Naive thymus-derived CD8-positive, alpha-beta T cell (primary cell): Measurements from ENCODE around the gene XRCC1. TPM values are rescaled to one million over a fixed set of nuclear protein-coding genes. Genes with fewer than 3 reads are reported as not detected.

Experiments
- ATAC-seq, 2 donors: fragments of 150-1000 bp; cut with Tn5 transposase in 1 of 2; sonication (Bioruptor Pico), chemical (Tn5 transposase) in 1 of 2; 1 replicate in 1 of 2; 2 replicates in 1 of 2; pipeline ENCODE4 v1.10.0; 2021; ENCODE audit warnings: mild to moderate bottlenecking in 2 of 2, moderate library complexity in 2 of 2
- POLR2A ChIA-PET: fragments of 350-600 bp; sonication (Branson Sonifier 250); formaldehyde crosslinking; loops from one replicate; lab custom pipeline; 2021; ENCODE audit warnings: antibody characterized with exemption; lab: Charles Lee
- DNase-seq, 10 donors: peaks; one replicate each; pipeline versions ENCODE4 v3.0.0 to v3.0.0-alpha.2; 2020 to 2022
- H3K27ac Mint-ChIP-seq, 10 donors: one replicate each; pipeline ENCODE4 v1.8.0; 2020 to 2022; ENCODE audit warnings: mild to moderate bottlenecking in 10 of 10, mixed read lengths in 10 of 10, moderate library complexity in 4 of 10, inconsistent platforms in 1 of 10
- H3K27me3 Mint-ChIP-seq, 5 donors: one replicate each; pipeline ENCODE4 v1.8.0; 2021 to 2022; ENCODE audit warnings: mixed read lengths in 5 of 5
- H3K36me3 Mint-ChIP-seq, 3 donors: one replicate each; pipeline ENCODE4 v1.8.0; 2020 to 2022; ENCODE audit warnings: mixed read lengths in 3 of 3, mild to moderate bottlenecking in 2 of 3, inconsistent platforms in 1 of 3
- H3K4me1 Mint-ChIP-seq, 4 donors: one replicate each; pipeline ENCODE4 v1.8.0; 2021 to 2022; ENCODE audit warnings: mixed read lengths in 4 of 4
- H3K4me3 Mint-ChIP-seq, 10 donors: one replicate each; pipeline ENCODE4 v1.8.0; 2020 to 2022; ENCODE audit warnings: mild to moderate bottlenecking in 10 of 10, mixed read lengths in 10 of 10, moderate library complexity in 6 of 10, inconsistent platforms in 1 of 10
- H3K9me3 Mint-ChIP-seq, 9 donors: one replicate each; pipeline ENCODE4 v1.8.0; 2020 to 2022; ENCODE audit warnings: mixed read lengths in 9 of 9, mild to moderate bottlenecking in 3 of 9, inconsistent platforms in 1 of 9, moderate library complexity in 1 of 9
- polyA plus RNA-seq, 3 donors: library from polyadenylated mRNA; unstranded; fragments of 300-500 nt; fragmentation: Illumina TruSeq; gene quantifications; one replicate each; pipeline ENCODE4 v1.2.3, GENCODE V29; 2021
- total RNA-seq, 8 experiments: library from RNA in 2 of 8; stranded (reverse) in 2 of 8; gene quantifications; one replicate each; pipeline ENCODE4 v1.2.3 and lab custom pipeline; 2021 to 2026

The XRCC1 gene
- total and polyA plus RNA-seq, 5 experiments from 2014 or later, result 16.8 to 39.0 (median 34.6) TPM

DNA sequence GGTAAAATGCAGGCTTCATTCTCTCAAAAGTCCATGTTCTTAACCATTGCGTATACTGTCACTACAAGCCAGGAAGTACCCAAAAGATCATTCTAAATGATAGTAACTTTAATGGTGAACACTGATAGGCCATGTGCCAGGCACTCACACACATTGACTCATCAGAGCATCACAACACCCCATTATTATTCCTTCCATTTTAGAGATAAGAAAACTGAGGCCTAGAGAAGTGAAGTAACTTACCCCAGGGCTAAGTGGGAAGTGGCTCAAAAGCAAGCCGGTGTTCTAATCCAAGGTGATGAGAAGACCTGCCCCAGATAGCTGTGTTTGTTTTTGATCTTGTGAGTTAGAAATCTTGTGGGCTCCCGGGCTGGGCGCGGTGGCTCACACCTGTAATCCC is 69.4 kb downstream of the XRCC1 start:
- no peaks in the 10 kb centered on the region for H3K9me3 Mint-ChIP-seq
- ATAC-seq (no peak), DNase-seq (no peak)
- POLR2A ChIA-PET, result interaction anchor here (2.6 to 2.7 kb wide), 2 partner anchors 41 to 59 kb away, joined by 12 to 70 read pairs; partner anchors contain the start of gene LYPD3
- peaks cover 0 to 40% (median 3%) of the 10 kb centered on the region in 3 donors for H3K36me3 Mint-ChIP-seq
- peaks cover 15 to 35% (median 26%) of the 10 kb centered on the region in 4 donors for H3K4me1 Mint-ChIP-seq
- no peaks in the 10 kb centered on the region for H3K27me3 Mint-ChIP-seq
- peak overlapping the region; percentile 11 to 95 (median 82) for H3K27ac Mint-ChIP-seq
- peak overlapping the region; percentile 22 to 75 (median 49) for H3K4me3 Mint-ChIP-seq

GRCh38 chr19:43505186-43505456 is 70.2 kb downstream of the XRCC1 start:
- Mint-ChIP-seq H3K36me3 (peaks cover 0 to 36% (median 0%) of the 10 kb centered on the region in 3 donors), H3K27ac (peak overlapping the region; percentile 27 to 95 (median 90)), H3K9me3 (no peaks in the 10 kb centered on the region), H3K4me3 (peak overlapping the region; percentile 30 to 93 (median 62)), H3K27me3 (no peaks in the 10 kb centered on the region), H3K4me1 (peaks cover 18 to 39% (median 30%) of the 10 kb centered on the region in 4 donors)
- POLR2A ChIA-PET, result interaction anchor here (0.6 to 2.7 kb wide), 8 partner anchors 26 to 1578 kb away, joined by 4 to 70 read pairs (median 13); partner anchors contain the start of genes LYPD3 and ZNF575
- no peak for DNase-seq
- no peak for ATAC-seq

DNA sequence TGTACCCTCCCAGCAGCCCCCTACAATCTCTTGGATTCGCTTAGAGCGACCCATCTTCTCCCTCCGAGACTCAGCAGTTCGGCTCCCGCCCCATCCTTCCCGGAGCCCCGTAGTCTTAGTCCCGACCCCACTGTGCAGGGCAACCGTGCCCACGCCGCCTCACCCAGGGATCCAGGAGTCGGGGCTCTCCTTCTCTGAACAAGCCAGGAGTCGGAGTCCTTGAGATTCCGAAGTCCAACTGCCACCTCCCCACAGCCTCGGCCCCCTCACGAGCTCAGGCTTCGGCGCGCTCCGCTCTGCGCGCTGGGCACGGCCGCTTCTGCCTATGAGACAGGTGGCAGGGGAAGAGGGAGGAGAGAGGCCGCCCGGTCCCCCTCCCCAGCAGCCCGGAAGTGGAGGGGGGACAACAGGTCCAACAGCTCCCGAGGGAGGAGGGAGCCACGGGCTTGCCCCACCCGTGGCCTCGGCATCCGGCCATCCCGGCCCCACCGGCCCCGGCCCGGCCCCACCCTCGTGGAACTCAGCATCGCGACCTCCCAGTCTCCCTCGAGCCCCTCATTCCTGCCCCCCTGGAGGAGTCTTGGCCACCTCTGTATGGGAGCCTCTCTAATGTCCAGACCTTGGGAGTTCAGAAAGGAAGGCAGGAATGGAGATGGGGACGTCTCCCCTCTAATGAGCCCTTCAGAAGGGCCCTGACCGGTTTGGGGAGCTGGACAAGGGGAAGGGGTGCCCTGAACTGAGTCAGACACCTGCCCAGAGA is 70.7 kb downstream of the XRCC1 start, which contains the start of gene PHLDB3:
Gene PHLDB3, minus strand, starts transcription at position 321 of the 760 bp plus-strand sequence. CDS start 628 bp downstream, outside the sequence.
- Mint-ChIP-seq H3K27ac (peak within 1 kb of the TSS; percentile 84 to 99 (median 97)), H3K9me3 (no peaks in the 10 kb centered on the region), H3K27me3 (no peaks in the 10 kb centered on the region), H3K4me1 (peaks cover 18 to 39% (median 30%) of the 10 kb centered on the region in 4 donors), H3K4me3 (peak within 1 kb of the TSS; percentile 86 to 99 (median 96)), H3K36me3 (peaks cover 0 to 33% (median 0%) of the 10 kb centered on the region in 3 donors)
- peak in 4 of 10 donors; percentile 31 to 77 (median 38) for DNase-seq
- POLR2A ChIA-PET, result interaction anchor here (0.7 to 2.7 kb wide), 13 partner anchors 9 to 72 kb away, joined by 3 to 70 read pairs (median 5); partner anchors contain the start of genes LYPD3 and ZNF575
- peak; percentile 44 to 60 for ATAC-seq

- peaks cover 18 to 44% (median 34%) of the 10 kb centered on the region in 4 donors for H3K4me1 Mint-ChIP-seq
- peak overlapping the region; percentile 86 to 99 (median 96) for H3K4me3 Mint-ChIP-seq
- H3K9me3 Mint-ChIP-seq, result no peaks in the 10 kb centered on the region
- peak; percentile 95 to 100 (median 98) for DNase-seq
- peak; percentile 89 to 91 for ATAC-seq
- H3K27me3 Mint-ChIP-seq, result no peaks in the 10 kb centered on the region
- POLR2A ChIA-PET, result interaction anchor here (0.7 to 2.7 kb wide), 12 partner anchors 10 to 72 kb away, joined by 3 to 70 read pairs (median 6); partner anchors contain the start of genes LYPD3 and ZNF575
- peak overlapping the region; percentile 84 to 99 (median 97) for H3K27ac Mint-ChIP-seq
- H3K36me3 Mint-ChIP-seq, result peaks cover 0 to 38% (median 0%) of the 10 kb centered on the region in 3 donors
These were observed 71.6 kb downstream of the XRCC1 start for GRCh38 chr19:43503501-43504425.

DNA sequence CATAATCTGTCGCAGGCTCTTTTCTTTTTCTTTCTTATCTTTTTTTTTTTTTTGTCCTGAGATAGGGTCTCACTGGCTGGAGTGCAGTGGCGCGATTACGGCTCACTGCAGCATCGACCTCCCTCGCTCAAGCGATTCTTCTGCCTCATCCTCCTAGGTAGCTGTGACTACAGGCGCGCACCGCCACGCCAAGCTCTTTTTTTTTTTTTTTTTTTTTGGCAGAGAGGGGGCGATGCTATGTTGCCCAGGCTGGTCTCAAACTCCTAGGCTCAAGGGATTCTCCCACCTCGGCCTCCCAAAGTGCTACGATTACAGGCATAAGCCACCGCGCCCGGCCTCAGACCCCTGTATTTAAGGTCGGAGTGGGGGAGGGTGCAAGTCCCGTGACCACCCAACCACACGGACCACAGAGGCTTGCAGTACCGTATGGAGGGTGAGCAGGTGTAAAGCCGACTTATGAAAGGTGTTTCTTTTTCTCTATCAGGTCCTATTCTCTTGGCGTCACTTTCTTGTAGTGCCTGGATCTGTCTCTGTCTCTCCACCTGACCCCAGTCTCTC is 72.8 kb downstream of the XRCC1 start:
- DNase-seq, result no peak
- Mint-ChIP-seq H3K27ac (peak overlapping the region; percentile 84 to 99 (median 97)), H3K9me3 (no peaks in the 10 kb centered on the region), H3K4me3 (peak overlapping the region; percentile 86 to 99 (median 96)), H3K36me3 (peaks cover 0 to 40% (median 2%) of the 10 kb centered on the region in 3 donors), H3K4me1 (peaks cover 25 to 54% (median 39%) of the 10 kb centered on the region in 4 donors), H3K27me3 (no peaks in the 10 kb centered on the region)
- POLR2A ChIA-PET, result interaction anchor here (1.3 to 1.4 kb wide), 2 partner anchors 20 to 55 kb away, joined by 4 to 12 read pairs; no protein-coding TSS in a partner anchor
- ATAC-seq, result no peak

GRCh38 chr19:43501661-43502418 is 73.5 kb downstream of the XRCC1 start:
- DNase-seq (no peak), ATAC-seq (no peak)
- Mint-ChIP-seq H3K9me3 (no peaks in the 10 kb centered on the region), H3K27ac (peak overlapping the region in 4 of 10 donors; percentile 10 to 84 (median 44)), H3K36me3 (peaks cover 0 to 46% (median 3%) of the 10 kb centered on the region in 3 donors), H3K27me3 (no peaks in the 10 kb centered on the region), H3K4me3 (peak overlapping the region in 5 of 10 donors; percentile 43 to 96 (median 62)), H3K4me1 (peaks cover 25 to 54% (median 39%) of the 10 kb centered on the region in 4 donors)
- POLR2A ChIA-PET, result interaction anchor here (1.0 to 1.4 kb wide), 3 partner anchors 19 to 55 kb away, joined by 4 to 12 read pairs (median 4); no protein-coding TSS in a partner anchor

DNA sequence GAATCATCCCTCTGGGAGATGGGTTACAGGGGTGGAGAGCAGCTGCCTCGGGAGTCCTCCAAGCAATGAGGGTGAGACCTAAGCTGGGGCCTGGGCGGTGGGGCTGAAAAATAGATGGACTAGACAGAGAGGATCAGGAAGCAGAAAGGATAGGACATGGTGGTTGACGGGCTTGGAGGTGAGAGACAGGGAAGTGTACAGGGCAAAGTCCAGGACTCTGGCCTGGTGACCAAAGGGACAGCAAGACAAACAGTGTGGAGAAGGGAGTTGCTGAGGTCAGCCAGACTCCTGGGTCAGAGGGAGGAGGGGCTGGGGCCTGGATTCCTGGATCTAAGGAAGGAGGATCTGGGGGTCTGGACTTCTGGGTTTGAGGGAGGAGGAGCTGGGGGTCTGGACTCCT is 76.3 kb downstream of the XRCC1 start:
- DNase-seq (no peak), ATAC-seq (no peak)
- H3K4me1 Mint-ChIP-seq, result peaks cover 24 to 40% (median 32%) of the 10 kb centered on the region in 4 donors
- no peaks in the 10 kb centered on the region for H3K9me3 Mint-ChIP-seq
- H3K27me3 Mint-ChIP-seq, result no peaks in the 10 kb centered on the region
- H3K4me3 Mint-ChIP-seq, result peak overlapping the region in 1 of 10 donors; percentile 16
- peaks cover 0 to 65% (median 7%) of the 10 kb centered on the region in 3 donors for H3K36me3 Mint-ChIP-seq
- POLR2A ChIA-PET, result interaction anchor here (1.1 kb wide), 1 partner anchor 52 kb away, joined by 3 read pairs; no protein-coding TSS in a partner anchor
- peak overlapping the region in 6 of 10 donors; percentile 6 to 83 (median 68) for H3K27ac Mint-ChIP-seq

GRCh38 chr19:43498233-43498842 is 77.0 kb downstream of the XRCC1 start:
- POLR2A ChIA-PET, result interaction anchor here (0.7 to 1.1 kb wide), 2 partner anchors 30 to 51 kb away, joined by 3 to 4 read pairs; no protein-coding TSS in a partner anchor
- no peak for ATAC-seq
- H3K36me3 Mint-ChIP-seq, result peaks cover 0 to 68% (median 7%) of the 10 kb centered on the region in 3 donors

DNA sequence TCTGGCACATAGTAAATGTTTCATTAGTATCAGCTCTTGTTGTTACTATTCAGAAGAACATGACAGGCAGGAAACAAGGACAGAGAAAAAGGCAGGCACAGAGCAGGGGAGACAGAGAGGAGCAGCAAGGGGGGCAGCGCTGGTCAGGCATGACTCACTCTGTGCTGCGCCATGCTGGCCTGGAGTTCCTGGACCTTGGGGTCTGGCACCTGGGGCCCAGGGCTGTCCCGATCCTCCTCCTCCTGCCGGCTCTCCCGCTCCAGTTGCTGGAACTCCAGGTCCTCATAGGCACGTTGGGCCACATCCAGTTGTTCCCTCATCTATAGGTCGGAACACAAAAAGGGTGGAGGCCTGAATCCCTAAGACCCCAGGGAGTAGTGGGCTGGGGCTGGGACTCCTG is 78.4 kb downstream of the XRCC1 start:
- ATAC-seq (no peak), DNase-seq (no peak)
- Mint-ChIP-seq H3K27me3 (no peaks in the 10 kb centered on the region), H3K36me3 (peaks cover 0 to 63% (median 7%) of the 10 kb centered on the region in 3 donors), H3K4me3 (no peak overlapping the region), H3K4me1 (peaks cover 7 to 21% (median 17%) of the 10 kb centered on the region in 4 donors), H3K9me3 (no peaks in the 10 kb centered on the region), H3K27ac (peak overlapping the region in 1 of 10 donors; percentile 39)
- POLR2A ChIA-PET, result interaction anchor here (0.6 kb wide), 2 partner anchors 63 to 88 kb away, joined by 3 to 5 read pairs; no protein-coding TSS in a partner anchor

More at GRCh38 chr19:43498233-43498842, 77.0 kb downstream of the XRCC1 start:
- H3K27me3 Mint-ChIP-seq, result no peaks in the 10 kb centered on the region
- peaks cover 19 to 34% (median 27%) of the 10 kb centered on the region in 4 donors for H3K4me1 Mint-ChIP-seq
- no peaks in the 10 kb centered on the region for H3K9me3 Mint-ChIP-seq
- H3K4me3 Mint-ChIP-seq, result peak overlapping the region in 1 of 10 donors; percentile 29
- H3K27ac Mint-ChIP-seq, result peak overlapping the region in 7 of 10 donors; percentile 6 to 78 (median 65)
- no peak for DNase-seq

GRCh38 chr19:43495082-43495481 is 80.2 kb downstream of the XRCC1 start:
- DNase-seq, result no peak
- H3K27me3 Mint-ChIP-seq, result no peaks in the 10 kb centered on the region
- no peak for ATAC-seq
- H3K4me1 Mint-ChIP-seq, result peaks cover 4 to 17% (median 13%) of the 10 kb centered on the region in 4 donors
- POLR2A ChIA-PET, result interaction anchor here (1.4 kb wide), 1 partner anchor 15 kb away, joined by 3 read pairs; no protein-coding TSS in a partner anchor
- peaks cover 0 to 62% (median 7%) of the 10 kb centered on the region in 3 donors for H3K36me3 Mint-ChIP-seq
- H3K4me3 Mint-ChIP-seq, result no peak overlapping the region
- H3K27ac Mint-ChIP-seq, result no peak overlapping the region
- no peaks in the 10 kb centered on the region for H3K9me3 Mint-ChIP-seq
